GM12865 (cell line): ENCODE results near the gene PRDM16.

ENCODE experiments used
- DNase-seq: peaks from one replicate; pipeline ENCODE4 v3.0.0; 2010; ENCODE audit warnings: low read depth
- H3K4me3 ChIP-seq: 2 replicates; pipeline ENCODE4 v1.5.1; 2011; ENCODE audit warnings: mild to moderate bottlenecking, low read depth, low read length, control low read depth
- CTCF ChIP-seq: IDR thresholded peaks from 2 replicates; pipeline ENCODE4 v1.5.1; 2011; ENCODE audit warnings: low read length, control low read depth, low read depth, inconsistent platforms; ENCODE audit not compliant: insufficient read depth; ENCODE audit errors: missing control alignments

Gene PRDM16

GRCh38 chr1:3251807-3252428, 182.9 kb downstream of the PRDM16 start:
- no peak for TF ChIP-seq CTCF
- no peak overlapping the region for H3K4me3 ChIP-seq
- DNase-seq, result no peak

- no peak for DNase-seq
- H3K4me3 ChIP-seq, result no peak overlapping the region
- no peak for TF ChIP-seq CTCF
Measured at GRCh38 chr1:3255680-3256079, 186.7 kb downstream of the PRDM16 start.

DNA sequence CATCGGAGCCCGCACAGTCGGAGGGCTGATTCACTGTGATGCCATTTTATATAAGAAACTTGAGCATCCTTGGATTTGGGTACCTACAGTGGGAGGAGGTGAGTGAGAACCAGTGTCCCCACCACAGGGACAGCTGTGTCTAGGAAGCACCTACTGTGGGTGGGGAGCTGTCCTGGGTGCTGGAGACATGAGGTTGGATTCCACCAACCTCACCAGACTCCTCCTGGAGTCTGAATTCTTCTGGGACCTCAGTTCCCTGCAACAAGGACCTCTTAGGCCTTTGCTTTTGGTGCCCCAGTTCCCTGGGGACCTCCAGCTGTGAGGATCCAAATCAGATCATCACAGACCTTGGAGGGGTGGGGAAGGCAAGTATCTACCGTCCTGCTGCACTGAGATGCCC, 188.8 kb downstream of the PRDM16 start:
- no peak for DNase-seq
- no peak for TF ChIP-seq CTCF
- H3K4me3 ChIP-seq, result no peak overlapping the region

GRCh38 chr1:3258386-3259003, 189.5 kb downstream of the PRDM16 start:
- no peak overlapping the region for H3K4me3 ChIP-seq
- TF ChIP-seq CTCF, result no peak
- DNase-seq, result no peak

GRCh38 chr1:3259020-3259419, 190.0 kb downstream of the PRDM16 start:
- TF ChIP-seq CTCF, result no peak
- no peak overlapping the region for H3K4me3 ChIP-seq
- DNase-seq, result no peak

- no peak for DNase-seq
- H3K4me3 ChIP-seq, result no peak overlapping the region
- no peak for TF ChIP-seq CTCF
Measured at GRCh38 chr1:3261007-3261968, 192.3 kb downstream of the PRDM16 start.
